Left renal pelvis (tissue), 4 donors: ENCODE results near the gene KMT2E. TPM values are rescaled to one million over a fixed set of nuclear protein-coding genes. Genes with fewer than 3 reads are reported as not detected.

Experiments
- DNase-seq, 4 donors: peaks; one replicate each; pipeline ENCODE4 v3.0.0-alpha.2; 2013; ENCODE audit warnings: low read depth in 4 of 4, low spot score in 3 of 4
- polyA plus RNA-seq, 4 donors: library from polyadenylated mRNA; unstranded; fragments of 120-200 nt; gene quantifications; one replicate each; pipeline ENCODE4 v1.2.1, GENCODE V29; 2013; ENCODE audit not compliant: insufficient read length in 4 of 4

KMT2E gene
- polyA plus RNA-seq, 4 donors: 60.7 to 81.8 (median 75.8) TPM

DNA sequence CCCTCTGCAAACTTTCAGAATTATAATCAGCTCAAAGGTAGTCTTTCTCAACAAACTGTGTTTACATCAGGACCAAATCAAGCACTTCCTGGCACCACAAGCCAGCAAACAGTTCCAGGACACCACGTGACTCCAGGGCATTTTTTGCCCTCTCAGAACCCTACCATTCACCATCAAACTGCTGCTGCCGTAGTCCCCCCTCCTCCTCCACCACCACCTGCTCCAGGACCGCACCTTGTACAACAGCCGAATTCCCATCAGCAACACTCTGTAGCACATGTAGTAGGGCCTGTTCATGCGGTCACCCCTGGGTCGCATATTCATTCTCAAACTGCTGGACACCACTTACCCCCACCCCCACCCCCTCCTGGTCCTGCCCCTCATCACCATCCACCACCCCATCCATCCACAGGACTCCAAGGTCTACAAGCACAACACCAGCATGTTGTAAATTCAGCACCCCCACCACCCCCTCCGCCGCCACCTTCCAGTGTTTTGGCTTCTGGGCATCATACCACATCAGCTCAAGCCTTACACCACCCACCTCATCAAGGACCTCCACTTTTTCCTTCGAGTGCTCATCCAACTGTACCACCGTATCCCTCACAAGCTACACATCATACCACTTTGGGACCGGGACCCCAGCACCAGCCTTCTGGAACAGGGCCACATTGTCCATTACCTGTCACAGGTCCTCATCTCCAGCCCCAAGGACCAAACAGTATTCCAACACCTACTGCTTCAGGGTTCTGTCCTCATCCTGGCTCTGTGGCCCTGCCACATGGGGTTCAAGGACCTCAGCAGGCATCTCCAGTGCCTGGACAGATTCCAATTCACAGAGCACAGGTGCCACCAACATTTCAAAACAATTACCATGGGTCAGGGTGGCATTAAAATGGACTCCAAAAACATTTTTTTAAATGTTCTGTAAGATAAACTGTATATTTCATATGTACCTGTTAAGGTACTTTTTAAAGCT, 98.7 kb downstream of the KMT2E start:
- DNase-seq: no peak

DNA sequence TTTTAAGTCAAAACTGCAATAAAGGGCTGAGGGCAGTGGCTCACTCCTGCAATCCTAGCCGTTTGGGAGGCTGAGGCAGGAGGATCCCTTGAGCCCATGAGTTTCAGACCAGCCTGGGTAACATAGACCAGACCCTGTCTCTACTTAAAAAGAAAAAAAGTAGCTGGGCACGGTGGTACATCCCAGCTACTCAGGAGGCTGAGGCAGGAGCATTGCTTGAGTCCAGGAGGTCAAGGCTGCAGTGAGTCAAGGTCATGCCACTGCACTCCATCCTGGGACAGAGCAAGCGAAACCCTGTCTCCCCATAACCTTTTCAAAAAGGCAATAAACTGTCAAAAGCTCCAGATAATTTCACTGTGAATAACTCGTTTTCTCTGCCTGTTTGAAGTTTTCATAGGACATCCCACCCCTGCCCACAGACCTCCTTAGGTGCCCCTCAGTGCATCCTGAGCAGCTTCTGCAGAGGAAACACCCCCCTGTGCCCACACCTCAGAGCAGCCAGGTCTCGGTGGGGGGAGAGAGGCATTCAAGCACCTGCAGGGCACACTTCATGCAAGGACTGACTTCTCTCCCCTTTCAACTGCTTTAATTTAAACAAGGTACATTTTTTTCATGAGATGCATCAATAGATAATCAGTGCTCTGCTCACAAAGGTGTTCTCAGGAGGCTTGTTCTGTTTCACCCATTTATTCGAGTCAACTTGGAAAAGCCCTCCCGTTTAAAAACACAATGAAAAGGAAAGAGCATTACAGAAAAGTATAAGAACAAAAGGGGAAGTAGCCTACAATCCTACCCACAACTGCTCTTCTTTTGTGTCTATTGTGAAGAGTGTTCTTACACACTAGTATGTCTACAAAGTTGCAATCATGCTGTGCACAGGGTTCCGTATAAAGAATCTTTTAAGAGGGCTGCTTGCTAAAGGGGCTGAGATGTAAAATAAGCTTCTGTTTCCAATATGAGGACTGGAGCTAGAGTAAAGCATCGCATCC, 104.9 kb downstream of the KMT2E start:
- DNase-seq: no peak

DNA sequence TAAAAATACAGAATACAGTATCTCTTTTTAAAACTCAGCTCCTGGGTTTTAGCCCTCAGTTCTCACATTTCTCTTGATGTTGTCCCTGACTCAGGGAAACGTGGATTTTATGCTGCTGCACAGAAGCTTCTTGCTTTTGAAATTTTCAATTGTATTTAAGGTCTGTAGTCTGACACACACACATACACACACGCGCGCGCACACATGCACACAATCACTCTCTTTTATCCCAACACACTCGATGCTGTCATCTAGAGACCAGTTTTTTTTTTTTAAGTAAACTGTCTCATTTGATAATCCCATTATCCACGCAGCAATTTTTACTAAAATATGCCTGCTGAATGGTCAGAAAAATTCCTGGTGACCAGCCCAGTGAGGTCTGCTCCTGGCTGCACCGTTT, 108.6 kb downstream of the KMT2E start:
- no peak for DNase-seq

DNA sequence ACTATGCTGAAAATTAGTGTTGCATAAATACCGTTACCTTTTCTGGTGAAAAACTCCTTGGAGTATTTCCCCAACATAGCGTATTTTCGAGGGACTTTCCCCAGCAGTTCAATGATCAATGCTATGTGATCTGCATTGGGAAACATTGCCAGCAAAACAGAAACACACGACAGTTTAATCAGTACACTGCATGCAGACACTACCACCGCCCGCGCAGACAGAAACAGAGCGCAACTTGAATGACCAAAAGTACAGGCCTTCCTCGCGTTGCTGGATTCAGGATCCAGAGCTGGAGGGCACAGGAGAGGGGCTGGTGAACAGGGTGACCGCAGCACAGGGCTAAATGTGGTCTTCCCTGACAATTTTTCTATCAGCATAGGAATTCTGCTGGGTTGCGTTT, 111.7 kb downstream of the KMT2E start:
- DNase-seq: no peak

DNA sequence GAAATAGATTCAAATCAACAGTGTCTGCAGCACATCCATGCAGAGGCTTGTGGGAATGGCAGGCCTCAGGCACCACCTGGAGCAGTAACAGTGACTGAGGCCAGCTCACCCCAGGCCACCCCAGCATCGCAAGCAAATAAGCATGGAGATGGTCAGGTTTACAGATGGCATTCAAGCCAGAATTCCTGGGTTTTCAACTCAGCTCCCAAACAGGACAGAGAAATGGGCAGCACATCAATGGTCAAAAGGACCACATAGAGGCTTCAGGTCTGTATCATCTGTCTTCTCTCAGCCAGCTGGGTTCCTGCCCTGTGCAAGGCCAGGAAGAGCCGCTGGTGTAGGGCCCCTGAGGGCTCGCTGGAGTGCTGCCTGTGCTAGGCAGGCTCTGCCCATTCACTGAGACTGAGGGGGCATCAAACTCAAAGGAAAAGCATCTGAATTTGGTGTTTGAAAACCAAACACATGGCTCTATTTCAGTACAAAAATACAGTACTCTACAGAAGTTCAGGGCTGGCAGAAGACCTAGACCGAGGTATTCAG, 112.5 kb downstream of the KMT2E start:
- no peak for DNase-seq

DNA sequence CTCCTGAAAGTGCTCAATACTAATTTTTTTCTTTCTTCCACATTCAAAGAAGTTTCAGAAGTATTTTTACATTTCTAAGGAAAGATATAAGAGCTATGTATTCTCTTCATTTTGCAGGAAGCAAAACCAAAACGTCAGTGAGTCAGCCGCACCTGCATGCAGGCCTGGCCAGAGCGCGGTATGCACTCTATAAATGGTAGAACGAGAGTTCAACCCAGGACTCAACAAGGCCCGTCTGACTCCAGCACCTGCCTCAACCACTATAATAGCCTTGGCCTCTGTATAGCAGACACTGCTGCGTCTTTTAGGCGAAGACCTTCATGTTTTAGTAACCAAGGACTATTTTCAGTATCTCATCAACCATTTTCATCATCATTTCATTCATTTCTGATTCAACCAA, 113.2 kb downstream of the KMT2E start:
- no peak for DNase-seq

DNA sequence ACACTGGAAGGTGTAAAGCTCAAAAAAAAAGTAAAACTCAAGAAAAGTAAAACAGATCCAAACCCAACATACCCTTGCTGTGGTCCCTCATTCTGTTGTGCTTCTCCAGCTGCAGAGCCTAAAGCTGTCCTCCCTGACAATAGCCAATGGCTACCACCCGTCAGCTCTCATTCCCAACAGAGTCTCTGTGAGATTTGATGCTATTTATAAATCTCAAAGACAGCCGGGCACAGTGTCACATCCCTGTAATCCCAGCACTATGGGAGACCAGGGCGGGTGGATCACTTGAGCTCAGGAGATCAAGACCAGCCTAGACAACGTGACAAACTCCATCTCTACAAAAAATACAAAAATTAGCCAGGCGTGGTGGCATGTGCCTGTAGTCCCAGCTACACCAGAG, 116.0 kb downstream of the KMT2E start:
- DNase-seq: no peak

DNA sequence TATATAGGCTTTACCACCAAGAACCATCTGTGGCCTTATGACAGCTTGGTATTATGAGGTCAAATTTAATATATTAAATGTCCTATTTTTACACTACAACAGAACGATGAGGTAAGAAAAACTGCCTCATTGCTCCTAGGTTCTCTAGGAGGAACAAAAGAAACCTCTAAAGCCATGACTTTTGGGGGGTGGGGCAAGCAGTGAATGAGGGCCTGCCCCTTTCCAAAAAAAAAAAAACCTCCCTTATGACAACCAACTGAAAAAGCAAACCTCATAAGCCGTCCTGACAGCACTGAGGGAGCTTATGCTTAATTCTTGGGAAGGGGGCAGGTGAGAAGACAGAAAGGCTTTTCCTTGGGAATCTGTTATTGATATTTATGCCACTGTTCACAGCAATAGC, 116.6 kb downstream of the KMT2E start:
- no peak for DNase-seq

DNA sequence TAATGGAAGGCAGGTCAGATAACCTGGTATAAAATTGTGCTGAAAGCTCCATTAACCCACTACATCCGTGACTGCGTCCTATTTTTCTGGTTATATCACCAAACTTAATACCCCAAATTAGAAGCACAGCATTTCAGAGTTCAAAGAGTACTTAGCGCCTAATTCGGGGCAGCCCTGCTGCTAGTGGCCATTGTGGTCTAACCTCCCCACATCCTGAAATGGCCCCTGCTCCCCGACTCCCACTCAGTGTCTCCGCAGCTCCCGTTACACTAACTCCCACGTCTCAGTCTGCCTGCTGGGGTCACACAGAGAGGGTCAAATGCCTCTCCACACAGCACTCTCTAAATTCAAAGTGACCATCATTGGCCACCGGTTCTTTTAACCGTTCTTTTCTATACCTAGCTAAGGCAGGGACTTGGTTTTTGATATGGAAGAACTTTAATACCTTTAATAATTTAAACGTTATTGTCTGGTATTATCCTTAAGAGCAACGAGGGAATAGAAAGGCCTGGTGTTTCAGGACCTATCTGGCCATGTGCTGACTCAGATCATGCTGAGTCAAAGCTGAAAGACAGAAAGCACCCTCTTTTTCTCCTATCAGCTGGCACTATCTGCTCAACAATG, 117.1 kb downstream of the KMT2E start:
- DNase-seq: no peak

DNA sequence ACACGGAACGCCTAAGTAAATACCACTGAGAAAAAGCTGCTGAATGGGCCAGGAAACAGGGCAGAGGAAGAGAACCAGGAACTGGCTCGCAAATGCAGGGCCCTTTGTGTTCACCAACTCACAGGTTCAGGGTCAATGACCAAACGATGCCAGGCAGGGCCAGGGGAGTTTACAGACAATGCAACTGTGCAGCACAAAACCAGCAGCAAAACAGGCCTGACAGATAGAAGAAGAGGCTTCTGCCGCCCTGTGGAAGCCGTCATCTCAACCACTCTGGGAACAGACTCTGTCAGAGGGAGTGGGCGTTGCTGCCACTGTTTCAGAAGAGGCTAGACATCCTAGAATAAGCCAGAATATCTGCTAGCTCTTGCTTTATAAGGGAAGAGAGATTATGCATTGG, 117.9 kb downstream of the KMT2E start:
- DNase-seq: no peak

DNA sequence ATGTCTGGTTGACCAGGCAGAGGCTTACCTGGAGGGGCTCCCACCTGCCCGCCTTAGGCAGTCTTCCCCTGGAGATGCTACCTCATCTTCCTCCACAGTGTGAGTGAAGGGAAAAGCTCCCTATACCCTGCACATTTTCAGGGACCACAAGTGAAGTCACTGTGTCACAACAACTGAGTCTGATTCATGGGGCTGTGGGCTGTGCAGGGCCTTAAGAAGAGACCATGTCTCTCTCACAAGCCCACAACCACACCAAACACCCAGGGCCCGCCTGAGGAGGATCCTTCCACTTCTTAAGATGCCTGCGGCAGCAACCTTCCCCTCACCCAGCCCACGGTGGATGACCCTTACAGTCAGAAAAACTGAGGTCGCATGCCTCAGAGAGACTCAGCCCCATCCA, 118.3 kb downstream of the KMT2E start:
- no peak for DNase-seq

DNA sequence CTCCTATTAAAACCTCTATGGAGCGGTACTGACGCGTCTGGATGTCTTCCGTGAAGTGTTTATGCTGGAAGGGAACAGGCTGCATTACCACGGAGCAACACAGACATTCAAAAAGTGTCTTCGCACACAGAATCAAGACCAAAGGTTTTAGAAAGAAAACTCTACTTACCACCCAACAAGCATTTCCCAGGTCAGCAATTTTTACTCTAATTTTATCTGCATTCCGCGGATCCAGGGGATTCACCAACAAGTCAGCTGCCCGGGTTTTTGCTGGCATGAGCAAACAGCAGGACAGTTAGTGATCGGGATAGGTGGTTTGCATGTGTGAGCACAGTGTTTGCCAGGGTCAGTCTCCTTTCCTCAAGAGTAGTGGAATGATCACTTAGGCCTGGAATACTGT, 118.8 kb downstream of the KMT2E start:
- no peak for DNase-seq

DNA sequence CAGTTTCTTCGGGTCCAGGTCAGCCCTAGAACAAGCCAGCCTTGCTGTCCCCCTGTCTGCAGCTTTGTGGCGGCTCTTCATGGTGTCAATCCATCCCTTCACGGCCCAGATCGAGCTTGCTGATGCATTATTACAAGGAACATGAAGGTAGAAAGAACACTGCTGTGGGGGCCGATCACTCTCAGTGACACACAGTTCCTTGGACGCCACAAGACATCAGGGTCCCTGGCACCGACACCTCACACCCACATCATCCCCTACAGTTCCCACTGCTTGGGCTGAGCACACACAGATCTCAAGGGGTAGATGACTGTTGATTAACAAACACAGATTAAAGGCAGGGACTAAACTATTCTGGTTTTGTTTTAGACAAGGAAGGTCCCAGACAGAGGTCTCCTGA, 119.4 kb downstream of the KMT2E start:
- DNase-seq: no peak

DNA sequence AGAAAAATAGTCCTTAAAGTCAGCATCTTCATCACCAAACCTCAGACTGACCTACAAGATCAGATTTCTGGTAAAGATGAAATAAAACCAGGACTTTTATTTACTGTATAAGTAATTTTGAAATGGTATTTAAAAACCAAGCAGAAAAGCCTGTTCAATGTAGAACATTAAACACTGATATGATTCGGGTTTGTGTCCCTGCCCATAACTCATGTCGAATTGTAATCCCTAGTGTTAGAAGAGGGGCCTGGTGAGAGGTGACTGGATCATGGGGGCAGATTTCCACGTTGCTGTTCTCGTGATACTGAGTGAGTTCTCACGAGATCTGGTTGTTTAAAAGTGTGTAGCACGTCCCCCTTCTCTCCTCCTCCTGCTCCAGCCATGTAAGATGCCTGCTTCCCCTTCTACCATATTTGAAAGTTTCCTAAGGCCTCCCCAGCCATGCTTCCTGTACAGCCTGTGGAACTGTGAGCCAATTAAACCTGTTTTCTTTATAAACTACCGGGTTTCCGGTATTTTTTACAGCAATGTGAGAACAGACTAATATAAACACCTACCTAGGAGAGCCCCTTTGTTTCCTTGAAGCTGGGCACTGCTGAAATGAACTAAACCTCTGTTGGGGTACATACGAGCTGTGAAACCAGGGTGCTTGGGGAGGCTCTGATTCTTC, 120.1 kb downstream of the KMT2E start:
- DNase-seq: no peak

DNA sequence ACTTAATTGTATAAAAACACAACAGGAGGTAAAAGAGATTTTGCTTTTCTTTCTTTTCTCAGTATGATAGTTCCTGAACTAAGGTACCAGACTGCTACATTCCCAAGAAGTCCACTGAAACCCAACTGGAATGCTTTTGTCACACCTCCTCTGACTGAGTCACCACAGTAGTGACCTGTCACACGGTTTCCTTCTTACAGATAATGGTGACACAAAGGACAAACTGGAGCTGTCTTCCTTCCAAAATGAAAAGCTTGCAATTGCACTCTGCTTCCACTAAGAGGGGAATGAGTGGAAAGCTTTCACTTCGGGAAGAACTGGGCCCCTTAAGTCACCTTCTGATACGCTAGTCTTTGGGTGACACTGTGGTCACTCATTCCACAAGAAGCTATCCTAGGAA, 122.2 kb downstream of the KMT2E start:
- no peak for DNase-seq

DNA sequence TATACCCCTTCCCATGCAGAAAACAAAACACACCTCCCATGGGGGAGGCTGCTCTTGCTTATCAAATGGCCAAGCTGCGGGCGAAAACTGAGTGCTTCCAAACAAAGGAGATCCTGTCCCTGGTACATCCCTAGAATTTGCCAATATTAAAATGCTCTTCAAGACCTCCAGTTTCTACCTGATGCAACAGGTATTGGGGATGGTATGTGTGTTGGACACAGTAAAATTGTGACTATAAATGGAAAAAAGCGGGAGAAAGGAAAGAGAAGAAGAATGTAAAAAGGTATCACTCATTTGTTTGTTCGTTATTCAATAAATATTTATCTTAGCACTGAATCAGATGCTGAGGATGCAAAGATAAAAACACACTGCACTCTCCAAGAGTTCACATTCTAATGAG, 123.9 kb downstream of the KMT2E start:
- DNase-seq: no peak

DNA sequence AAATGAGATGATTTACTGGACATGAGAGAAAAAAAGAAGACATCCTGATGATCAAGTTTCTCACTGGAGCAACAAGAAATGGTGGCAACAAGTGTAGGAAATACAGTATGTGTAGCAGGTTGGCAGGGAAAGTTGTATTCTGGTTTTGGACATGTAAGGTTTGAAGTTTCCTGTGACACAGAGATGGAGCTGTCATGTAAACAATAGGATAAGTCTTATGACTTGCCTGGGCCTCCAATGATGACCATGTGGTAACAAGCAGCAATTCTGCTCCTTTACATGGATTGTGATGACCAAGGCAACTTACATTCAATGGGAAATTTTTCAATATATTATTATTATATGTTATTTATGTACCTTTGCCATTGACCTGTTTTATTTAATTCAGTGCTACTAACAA, 125.4 kb downstream of the KMT2E start:
- DNase-seq: no peak

DNA sequence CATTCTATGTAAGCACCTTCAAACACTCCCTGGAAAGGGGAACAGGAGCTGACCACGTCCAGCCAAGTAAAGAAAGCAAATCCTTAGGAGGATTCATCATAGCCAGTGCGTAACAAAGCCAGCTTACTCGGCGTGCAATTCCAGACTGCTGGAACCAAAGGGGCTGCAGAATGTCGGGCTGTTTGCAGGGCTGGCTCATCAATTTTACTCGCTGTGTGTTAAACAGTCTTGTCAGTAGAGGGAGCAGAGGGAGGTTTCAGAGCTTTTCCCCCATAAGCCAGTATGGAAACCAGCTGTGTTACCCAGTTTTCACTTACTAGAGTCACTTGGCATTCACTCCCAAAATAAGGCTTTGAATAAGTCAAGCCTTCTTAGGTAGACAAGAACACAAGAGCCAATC, 127.1 kb downstream of the KMT2E start:
- no peak for DNase-seq

DNA sequence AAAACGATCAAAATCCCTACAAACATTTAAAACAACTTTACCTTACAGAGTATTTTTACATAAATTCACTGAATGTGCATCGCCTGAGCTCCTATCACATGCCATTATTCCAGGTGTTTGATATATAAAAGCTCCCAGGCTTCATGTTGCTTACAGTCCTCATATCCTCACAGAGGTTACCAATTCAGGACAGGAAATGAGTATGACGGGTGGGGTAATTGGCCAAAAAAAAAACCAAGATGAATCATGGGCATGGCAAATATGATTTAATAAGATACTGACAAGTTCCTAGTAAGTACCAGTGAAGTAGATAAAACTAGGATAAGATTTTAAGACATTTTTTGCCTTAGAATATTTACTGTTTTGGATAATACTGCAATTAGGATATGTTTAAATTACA, 135.8 kb downstream of the KMT2E start:
- DNase-seq: no peak

DNA sequence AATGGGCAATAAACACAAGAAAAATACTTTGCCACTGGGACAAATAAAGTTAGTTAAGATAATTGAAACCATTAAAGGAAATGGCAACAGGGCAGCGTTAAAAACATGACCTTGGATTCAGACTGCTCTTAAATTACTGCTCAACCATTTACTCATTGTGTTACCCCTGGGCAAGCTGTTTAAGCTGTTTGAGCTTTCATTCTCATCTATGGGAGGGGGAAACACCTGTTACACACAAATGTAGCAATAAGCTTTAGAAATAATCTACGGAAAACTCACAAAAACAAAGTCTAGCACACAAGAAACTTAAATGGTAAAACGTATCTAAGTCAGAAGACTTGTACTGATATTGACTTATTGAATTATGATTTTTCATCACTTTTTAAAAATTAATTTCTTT, 137.1 kb downstream of the KMT2E start:
- no peak for DNase-seq
